Coronary artery (tissue), 2 donors: ENCODE results near the gene NEUROD2.
A peak's percentile ranks its signal among the peaks of the same experiment; 100 is the strongest.

Experiments used
- DNase-seq: peaks from one replicate; pipeline ENCODE4 v3.0.0-alpha.2; 2017; ENCODE audit warnings: low spot score
- H3K27ac ChIP-seq, 2 donors: fragments of 200-600 bp; sonication (generic); one replicate each; pipeline ENCODE4 v1.5.1; 2016 to 2019
- H3K4me3 ChIP-seq: fragments of 200-600 bp; sonication (generic); 2 replicates; pipeline ENCODE4 v1.5.1; 2016; ENCODE audit warnings: mild to moderate bottlenecking, moderate library complexity
- TF ChIP-seq, protein P1 (sequence below): fragments of 200-600 bp; sonication (generic); IDR thresholded peaks from one replicate; pipeline ENCODE4 v1.5.1; 2019; ENCODE audit warnings: antibody characterized with exemption

NEUROD2 gene

DNA sequence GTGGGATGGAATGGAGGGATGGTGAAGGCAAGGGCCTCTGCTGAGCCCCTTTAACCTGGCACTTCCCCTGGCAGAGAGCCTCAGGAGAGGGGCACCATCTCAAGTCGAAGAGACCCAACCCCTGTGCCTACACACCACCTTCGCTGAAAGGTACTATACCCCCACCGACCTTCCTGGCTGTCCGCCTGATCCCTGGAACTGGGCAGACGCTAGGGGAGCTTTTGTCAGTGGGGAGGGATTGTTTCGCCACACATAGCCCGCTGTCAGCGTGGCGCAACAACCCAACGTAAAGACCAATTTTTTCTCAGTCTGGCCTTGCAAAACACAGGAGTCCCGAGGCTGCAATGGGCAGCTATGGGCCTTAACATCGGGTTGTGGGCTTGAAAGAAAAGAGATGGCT lies 22.2 kb upstream of the NEUROD2 start:
- no peak overlapping the region for H3K27ac ChIP-seq
- no peak for DNase-seq
- TF ChIP-seq, protein P1, sequence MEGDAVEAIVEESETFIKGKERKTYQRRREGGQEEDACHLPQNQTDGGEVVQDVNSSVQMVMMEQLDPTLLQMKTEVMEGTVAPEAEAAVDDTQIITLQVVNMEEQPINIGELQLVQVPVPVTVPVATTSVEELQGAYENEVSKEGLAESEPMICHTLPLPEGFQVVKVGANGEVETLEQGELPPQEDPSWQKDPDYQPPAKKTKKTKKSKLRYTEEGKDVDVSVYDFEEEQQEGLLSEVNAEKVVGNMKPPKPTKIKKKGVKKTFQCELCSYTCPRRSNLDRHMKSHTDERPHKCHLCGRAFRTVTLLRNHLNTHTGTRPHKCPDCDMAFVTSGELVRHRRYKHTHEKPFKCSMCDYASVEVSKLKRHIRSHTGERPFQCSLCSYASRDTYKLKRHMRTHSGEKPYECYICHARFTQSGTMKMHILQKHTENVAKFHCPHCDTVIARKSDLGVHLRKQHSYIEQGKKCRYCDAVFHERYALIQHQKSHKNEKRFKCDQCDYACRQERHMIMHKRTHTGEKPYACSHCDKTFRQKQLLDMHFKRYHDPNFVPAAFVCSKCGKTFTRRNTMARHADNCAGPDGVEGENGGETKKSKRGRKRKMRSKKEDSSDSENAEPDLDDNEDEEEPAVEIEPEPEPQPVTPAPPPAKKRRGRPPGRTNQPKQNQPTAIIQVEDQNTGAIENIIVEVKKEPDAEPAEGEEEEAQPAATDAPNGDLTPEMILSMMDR = no peak
- no peak overlapping the region for H3K4me3 ChIP-seq

DNA sequence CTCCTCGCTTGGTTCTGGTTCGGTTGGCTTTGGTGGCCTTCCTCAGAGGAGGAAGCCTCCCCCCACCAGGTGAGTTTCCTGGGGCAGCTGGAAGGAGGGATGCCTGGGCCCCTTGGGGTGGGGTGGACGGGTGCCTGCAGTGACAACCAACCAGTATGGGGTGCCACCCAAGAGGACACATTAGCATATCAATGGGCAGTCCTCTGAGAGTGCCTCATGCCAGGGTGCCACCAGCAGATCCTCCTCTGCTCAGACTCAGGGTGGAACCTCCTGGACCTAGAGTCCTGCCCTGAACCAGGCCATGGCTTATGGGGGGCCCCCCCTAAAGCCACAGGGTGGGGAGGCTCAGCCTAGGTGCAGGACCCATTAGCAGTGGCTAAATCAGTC lies 21.8 kb upstream of the NEUROD2 start:
- no peak overlapping the region for H3K4me3 ChIP-seq
- H3K27ac ChIP-seq = no peak overlapping the region
- no peak for DNase-seq
- TF ChIP-seq, protein P1 = no peak

DNA sequence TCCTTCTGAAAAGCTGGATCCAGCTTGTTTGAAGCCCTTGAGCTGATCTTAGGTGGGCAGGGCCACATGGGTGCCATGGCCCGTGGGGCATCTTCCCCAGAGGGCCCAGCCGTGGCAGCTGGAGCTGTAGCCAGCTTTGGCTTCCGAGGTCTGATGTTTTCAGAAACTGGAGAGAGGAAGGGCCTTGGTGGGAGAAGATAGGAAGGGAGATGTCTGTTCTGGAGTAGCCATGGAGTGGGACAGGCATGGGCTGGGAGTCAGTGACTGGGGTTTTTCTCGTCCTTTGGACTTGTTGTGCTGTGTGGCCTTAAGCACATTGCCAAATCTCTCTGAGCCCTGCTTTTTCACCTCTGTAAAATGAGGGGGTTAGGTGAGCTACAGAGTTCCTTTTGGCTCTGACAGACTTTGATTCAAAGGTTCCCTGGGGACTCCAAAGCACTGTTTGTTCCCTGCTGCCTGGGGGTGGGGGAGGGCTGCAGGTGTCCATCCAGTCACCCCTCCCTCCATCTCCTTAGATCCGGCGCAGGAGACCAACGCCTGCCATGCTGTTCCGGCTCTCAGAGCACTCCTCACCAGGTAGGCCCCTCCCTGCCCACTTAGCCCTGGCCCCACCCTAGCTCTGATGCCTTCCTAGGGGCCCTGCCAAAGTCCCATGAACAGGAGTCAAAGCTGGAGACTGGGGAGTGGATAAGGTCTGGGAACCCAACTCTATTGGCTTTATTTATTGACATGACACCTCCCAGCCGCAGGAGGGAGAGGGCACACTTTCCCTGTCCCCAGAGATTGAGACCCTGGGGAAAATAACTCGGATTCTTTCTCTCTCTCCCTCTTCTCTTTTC lies 21.2 kb upstream of the NEUROD2 start:
- H3K27ac ChIP-seq = no peak overlapping the region
- DNase-seq = no peak
- no peak overlapping the region for H3K4me3 ChIP-seq
- TF ChIP-seq, protein P1 = no peak

DNA sequence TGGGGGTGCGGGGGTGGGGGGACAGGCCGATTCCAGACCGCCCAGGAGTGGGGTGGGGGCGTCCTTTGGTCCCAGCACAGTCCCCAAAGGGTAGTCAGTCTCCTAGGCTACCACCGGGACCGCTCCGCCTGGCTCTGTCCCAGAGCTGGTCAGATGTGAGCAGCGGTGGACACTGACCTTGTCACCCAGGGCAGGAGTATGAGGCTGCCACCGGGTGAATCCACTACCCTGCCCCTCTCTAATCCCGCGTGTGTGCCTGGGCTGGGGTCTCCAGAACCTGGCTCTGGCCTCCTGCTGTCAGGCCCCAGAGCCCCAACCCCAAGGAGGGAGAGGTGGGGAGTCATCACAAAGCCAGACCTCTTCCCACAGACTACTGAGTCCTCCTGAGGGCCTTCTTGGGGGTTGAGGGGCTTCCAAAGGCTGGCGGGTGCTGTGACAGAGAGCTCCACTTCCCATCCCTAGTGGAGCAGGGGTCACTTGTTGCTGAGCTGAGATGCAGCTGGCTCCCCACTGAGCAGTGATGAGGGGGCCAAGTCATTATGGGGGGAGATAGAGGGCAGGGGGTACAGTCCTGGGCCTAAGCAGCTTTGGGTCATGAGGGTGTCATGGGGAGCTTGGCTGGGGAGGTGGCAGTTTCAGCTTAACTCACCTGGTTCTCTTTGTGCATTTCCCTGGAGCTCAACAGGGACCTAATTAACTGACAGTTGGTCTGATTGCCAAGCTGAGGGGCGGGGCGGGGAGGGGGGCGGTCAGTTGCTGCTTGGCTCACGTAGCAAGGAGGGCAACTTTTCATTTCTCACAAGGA lies 20.2 kb upstream of the NEUROD2 start:
- TF ChIP-seq, protein P1 = no peak
- Histone ChIP-seq H3K27ac (no peak overlapping the region), H3K4me3 (peak overlapping the region; percentile 64)
- DNase-seq = no peak

DNA sequence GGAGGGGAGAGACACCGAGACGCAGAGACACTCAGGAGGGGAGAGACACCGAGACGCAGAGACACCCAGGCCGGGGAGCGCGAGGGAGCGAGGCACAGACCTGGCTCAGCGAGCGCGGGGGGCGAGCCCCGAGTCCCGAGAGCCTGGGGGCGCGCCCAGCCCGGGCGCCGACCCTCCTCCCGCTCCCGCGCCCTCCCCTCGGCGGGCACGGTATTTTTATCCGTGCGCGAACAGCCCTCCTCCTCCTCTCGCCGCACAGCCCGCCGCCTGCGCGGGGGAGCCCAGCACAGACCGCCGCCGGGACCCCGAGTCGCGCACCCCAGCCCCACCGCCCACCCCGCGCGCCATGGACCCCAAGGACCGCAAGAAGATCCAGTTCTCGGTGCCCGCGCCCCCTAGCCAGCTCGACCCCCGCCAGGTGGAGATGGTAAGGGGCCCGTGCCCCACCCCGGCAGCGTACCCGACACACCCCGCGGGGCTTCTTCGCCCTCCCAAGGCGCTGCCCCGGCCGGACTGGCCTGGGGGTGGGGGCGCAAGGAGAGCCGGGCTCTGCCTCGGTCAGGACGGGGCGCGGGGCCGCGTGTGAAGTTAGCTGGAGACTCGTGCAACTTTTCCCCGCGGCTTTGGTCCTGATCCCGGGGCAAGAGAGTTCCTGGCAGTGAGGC lies 19.5 kb upstream of the NEUROD2 start:
- DNase-seq = no peak
- TF ChIP-seq, protein P1 = no peak
- H3K4me3 ChIP-seq = peak overlapping the region; percentile 64
- H3K27ac ChIP-seq = peak overlapping the region in 1 of 2 donors; percentile 15

DNA sequence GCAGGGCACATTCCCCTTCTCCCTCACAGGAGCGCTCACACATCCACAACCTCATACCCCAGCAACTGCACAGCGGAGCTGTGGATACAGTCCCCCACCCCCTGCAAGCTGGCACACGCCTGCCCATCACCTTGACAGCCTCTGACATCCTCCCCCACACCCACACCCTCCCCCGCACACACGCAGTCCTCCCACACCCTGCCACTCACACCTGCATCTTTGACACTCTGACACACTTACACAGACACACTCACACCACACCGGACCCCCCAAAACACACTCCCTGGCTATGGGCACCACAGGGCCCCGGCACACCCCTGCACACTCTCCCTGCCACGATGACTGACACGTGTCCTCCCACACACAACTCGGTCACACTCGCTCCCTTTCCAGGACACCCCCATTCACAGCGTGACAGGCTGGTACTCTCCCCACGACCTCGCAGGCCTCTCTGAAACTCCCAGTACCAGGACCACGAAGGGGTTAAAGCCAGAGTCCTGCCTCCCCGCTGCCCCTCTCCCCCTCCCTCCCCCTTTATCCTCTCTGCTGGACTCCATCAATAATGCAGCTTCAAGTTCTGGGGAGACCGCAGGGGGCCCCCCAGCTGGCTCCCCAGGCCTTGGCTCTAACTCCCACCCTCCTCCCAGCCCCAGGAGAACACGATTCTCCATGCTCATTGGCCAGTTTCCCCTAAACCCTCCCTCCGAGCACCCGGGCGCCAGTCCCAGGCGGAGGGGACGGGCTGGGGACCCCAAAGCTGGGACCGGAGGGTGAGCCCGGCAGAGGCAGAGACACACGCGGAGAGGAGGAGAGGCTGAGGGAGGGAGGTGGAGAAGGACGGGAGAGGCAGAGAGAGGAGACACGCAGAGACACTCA lies 18.7 kb upstream of the NEUROD2 start, which contains the start of gene PPP1R1B:
TSS of gene PPP1R1B (plus strand) at position 782 of the 876 bp plus-strand sequence. CDS start 441 bp downstream, outside the sequence.
- TF ChIP-seq, protein P1 = no peak
- Histone ChIP-seq H3K27ac (peak within 1 kb of the TSS in 1 of 2 donors; percentile 15), H3K4me3 (peak within 1 kb of the TSS; percentile 64)
- DNase-seq = no peak
